GM19468 (cell line): ENCODE measurements around the gene ALK.

Experiments used
- ATAC-seq: cut with Tn5 transposase; IDR thresholded peaks from one replicate; pipeline ENCODE4 v1.9.1; 2021; ENCODE audit warnings: mild to moderate bottlenecking, moderate library complexity, moderate number of reproducible peaks; ENCODE audit not compliant: unreplicated experiment; ENCODE audit errors: extremely low read depth

ALK gene

DNA sequence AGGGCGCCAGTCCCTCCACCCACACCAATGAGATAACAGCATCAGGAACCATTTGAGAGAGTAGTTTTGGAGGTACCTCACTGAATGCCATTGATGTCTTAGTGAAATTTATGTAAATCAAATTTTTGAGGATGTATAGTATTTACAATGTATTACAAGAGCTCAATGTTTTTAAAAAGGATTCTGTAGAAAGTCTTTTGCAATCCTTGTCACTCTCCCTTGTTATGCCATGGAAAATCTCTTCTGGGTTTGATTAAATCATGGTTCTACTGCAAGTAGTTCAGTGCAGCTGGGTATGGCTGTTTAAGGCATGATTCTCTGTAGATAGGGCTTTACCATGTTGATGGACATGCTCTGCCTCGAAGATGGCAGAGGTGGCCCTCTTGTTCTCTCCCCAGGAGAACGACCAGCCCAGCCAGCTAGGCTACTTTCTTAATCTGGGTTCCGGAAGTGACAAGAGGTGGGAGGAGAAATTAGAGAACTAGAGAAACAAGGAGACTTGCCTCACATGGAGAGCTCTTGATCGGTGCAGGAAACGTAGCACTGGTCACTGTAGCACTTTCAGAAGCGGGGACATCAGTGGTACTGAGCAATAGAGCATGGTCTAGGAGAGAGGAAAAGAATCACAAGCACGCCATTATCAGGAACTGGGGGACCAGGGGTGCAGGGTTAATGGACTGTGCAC lies 603.4 kb downstream of the ALK start:
- ATAC-seq, result no peak

DNA sequence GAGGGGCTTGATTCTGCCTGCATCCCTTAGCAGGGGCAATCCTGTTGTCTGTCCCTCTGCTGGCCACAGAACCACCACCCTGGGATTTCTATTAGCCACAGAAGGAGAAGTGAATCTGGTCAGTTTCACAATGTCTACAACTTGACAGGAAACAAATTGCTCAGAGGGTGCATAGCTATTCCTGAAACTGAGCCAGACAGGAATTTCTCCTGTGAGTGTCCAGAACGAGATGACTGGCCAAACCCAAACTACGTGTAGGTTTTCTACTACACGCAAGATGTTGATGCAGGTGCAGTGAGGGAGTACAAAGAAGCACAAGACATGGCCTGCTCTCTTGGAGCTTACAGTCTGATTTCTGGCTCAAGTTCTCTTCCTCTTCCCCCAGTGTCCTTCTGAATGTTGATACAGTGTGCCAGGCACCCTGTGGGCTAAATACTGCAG lies 604.3 kb downstream of the ALK start:
- ATAC-seq, result no peak

DNA sequence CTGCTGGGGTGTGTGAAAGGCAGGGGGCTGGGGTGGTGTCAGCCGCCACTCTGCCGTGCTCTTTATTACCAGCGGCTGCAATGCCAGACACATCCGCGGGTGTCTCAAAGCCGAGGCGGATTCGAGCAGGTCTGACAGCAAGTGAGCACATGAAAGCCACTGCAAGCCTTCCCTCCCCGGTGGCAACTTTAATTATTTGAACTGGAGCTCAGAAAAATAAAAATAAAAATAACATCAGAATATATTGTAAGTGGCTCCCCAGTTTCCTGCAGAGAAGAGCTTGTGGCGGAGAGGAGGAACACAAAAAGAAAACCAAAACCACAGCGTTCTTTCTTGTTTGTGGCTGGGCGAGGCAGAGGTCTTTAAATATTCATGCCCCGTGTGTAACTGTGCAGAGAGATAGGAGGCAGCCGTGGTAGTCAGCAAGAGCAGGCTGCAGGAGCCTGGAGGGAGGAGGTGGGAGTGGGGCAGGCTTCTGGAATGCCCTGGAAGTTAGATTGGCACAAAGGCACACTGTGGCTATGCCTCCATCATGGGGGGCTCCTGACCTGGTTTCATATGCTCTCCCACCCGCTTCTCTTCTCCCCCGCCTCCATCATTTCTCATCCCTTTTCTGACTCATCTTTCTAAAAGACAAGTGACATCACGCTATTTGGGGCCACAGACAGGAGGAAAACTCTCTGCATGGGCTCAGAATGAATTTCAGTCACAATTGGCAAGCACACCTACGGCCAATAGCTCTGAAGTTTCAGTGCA lies 606.4 kb downstream of the ALK start:
- peak; percentile 40 for ATAC-seq

DNA sequence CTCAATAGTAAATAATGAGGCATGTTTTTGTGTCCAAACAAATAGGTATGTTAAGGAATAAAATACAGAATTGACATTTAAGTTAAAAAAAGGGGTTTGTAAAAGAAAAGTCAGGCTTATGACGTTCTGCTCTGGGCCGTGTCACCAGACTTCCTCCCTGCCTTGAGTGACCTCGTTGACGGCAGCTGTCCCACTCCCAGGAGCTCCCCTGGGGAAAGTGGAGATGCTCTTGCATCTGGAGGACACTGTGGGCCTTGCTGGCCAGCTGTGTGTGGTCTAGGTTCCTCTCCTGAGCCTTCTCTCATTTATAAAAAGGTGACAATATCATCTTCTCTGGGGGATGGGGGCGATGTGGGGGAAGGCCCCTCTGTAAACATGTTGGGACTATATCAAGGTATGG lies 609.9 kb downstream of the ALK start:
- ATAC-seq, result no peak

DNA sequence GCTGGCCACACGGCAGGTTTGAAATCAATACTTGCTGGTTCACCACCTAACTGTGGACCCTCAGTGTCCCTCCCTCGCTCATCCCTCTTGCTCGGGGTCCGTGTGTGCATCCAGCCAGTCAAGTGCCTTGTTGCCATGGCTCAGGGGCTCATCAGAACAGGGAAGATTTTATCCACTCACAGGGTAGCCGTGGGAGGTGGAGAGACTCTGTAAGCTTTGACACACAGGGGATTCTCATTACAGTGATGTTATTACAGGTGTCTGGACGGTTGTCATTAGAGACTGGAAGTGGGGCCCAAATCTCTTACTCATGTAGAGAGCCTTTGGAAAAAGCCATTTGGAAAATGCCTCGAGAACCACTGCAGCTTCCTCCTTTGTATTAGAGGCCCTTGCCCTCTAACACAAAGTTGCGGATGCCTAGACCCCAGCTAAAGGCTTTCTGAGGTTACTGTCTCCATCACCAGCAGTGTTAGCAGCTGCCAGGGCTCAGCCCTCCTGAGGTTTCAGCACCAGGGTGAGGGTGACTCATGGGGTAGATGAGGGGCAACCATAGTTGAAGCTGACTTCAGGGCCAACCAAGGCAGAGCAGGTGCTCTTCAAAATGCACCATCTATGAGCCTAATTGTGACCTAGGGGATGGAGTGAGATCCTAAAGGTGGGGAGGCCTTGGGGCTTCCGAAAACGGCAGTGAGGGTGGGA lies 610.6 kb downstream of the ALK start:
- no peak for ATAC-seq

DNA sequence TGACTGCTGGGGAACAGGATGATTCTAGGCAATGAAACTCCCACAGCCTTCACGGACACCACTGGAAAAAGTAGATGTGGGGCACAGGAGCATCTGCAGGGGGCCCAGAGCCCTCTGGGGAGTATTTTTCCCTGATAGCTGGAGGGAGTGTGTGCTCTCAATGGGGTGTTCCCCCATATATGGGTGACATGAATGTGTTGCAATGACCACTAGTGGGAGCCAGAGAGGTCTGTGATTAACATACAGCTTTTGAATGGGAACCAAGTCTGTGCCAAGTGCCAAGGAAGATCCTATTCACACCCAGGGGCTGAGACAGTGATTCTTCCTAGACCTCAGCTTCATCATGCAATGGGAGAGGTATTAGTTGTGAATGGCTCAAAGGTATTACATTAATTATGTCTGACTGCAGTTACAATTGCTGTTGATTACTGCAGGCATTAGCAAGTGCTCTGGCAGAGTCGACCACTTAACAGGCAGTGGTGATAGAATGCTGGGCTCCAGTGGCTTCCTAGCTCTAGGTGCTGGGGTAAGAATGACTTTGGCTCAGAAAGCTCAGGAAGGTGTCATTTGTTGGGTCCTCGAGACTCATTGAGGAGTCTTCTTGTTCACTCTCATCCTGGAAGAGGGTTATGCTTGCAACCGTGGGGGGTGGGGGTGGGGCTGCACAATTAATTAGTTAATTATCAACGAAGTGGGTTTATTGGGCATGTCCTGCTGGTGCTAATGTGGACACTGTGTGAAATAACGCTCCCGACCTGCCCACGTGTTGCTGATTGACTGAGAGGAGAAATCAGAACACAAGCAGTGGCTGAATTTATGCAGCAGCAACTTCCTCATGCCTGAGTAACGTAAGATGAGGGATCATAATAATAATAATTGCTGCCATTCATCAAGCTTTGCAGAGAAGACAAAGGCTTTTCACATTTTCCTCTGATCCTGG lies 612.0 kb downstream of the ALK start:
- ATAC-seq, result no peak

DNA sequence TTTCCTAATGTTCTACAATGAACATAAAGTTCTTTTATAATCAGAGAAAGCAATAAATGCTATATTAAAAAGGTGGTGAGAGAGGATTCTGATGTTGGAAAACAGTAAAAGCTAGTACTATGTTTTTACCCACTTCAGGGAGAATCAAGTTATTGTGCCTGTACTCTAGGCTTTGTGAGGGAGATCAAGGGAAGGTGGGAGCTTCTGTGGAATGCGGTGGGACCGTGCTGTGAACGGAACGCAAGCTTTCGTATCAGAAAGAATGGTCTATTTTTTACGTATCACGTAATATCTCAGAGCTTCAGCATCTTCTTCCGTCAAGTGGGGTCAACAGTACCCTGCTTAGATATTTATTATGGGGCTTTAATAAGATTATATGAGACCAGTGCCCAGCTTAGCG lies 613.0 kb downstream of the ALK start:
- no peak for ATAC-seq

DNA sequence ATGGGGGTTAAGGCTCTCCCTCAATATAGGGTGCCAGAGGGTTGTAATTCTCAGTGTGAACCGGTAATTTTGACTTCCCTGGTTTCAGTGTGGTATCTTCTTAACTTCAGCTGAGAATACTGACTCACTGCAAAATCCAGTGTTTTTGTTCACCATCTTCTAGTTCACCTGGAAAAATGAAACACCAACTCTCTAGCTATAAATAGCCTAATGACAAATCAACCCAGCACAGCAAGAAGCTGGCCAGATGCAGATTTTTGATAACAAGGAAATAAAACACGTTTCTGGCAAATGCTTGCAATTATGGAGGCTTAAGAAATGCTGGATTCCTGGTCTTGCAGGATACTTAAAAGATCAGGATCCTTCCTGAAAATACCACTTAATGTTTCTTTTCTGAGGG lies 613.9 kb downstream of the ALK start:
- ATAC-seq, result no peak

DNA sequence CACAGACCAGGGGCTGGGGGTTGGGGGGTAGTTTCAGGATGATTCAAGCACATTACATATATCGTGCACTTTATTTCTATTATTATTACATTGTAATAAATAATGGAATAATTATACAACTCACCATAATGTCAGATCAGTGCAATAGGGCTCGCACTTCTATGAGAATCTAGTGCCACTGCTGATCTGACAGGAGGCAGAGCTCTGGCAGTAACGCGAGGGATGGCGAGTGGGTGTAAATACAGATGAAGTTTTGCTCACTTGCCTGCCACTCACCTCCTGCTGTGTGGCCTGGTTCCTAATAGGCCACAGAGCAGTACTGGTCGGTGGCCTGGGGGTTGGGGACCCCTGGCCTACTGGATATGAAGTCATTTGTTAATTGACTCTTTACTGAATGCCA lies 615.6 kb downstream of the ALK start:
- no peak for ATAC-seq

DNA sequence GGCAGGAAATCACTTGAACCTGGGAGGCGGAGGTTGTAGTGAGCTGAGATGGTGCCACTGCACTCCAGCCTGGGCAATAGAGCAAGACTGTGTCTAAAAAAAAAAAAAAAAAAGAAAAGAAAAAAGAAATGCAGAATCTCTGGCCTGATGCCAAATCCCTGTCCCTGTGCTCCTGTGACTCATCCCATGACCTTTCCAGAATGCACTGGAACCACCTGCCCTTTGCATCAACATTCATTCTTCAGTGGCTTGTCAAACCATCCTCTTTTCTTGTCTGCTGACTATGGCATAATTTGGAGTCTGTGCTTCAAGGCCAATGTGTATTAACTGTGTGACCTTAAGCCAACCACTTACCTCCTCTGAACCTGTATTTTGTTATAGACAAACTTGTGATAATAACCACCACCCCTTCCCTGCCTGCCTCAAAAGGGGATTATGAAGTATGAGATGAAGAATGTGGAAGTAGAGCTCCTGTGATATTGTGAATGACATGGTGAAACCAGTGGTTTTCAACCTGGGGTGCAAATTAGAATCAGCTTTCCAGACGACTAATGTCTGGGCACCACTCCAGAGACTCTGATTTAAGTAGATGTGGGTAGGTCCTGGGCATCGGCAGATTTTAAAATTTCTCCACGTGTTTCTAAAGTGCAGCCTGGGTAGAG lies 616.9 kb downstream of the ALK start:
- ATAC-seq, result no peak

DNA sequence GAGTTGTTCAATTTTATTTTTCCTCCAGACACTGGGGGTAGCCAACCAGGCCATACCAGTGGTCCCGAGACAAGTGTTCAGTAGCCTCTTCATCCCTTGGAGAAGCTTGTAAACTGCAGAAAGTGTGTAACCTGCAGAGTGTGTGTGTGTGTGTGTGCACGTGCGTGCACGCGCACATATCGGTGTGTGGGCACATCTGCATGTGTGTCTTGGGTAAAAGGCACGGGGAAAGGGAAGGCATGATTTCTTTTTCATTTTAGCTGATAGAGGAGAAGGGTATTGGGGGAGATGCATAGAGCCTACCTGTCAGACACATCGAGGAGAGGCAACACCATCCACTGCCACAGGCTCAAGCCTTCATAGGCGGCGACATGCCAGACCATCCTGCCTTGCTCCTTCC lies 624.8 kb downstream of the ALK start:
- no peak for ATAC-seq

DNA sequence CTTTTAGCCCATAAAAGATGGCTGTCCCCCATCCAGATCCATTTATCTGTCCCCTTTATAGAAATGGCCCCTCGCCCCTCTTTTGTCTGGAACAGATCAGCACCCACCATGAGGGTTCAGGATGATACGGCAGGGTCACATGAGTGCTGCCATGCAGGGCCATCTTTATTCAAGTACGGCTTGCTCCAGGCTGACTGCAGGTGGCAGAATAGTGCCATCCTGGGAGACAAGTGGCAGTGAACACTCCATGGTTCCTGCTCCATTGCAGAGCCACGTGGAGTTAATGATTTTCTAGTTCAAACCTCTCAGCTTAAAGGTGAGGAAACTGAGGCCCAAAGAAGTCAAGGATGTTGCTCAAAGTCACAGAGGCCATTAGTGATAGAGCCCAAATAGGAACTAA lies 625.5 kb downstream of the ALK start:
- ATAC-seq, result no peak

DNA sequence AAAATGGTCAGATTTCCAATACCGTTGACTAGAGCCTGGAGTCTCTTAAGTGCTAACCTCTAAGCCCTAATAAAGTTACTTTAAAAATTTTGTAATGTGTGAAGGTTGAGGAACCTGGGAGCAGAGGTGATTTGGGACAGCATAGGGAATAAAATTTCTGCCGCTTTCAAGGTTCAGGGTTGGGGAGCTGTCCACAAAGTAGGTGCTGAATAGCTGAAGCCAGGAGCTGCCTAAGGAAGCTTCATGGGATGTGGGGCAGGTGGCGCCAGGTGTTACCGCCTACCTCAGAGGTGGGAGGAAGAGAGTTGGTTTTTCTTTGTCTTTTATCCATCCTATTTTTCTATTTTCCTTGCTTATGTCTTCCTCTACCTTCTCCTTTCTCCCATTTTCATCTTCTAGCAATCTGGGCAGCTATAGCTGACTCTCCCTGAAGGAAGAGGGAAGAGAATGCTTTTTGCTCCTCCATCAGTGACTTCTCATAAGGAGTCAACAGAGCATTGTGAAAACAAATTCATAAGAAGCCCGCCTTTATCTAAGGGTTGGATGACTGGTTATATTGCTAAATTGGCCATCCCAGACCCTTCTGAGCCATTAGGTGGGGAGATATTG lies 627.5 kb downstream of the ALK start:
- no peak for ATAC-seq

DNA sequence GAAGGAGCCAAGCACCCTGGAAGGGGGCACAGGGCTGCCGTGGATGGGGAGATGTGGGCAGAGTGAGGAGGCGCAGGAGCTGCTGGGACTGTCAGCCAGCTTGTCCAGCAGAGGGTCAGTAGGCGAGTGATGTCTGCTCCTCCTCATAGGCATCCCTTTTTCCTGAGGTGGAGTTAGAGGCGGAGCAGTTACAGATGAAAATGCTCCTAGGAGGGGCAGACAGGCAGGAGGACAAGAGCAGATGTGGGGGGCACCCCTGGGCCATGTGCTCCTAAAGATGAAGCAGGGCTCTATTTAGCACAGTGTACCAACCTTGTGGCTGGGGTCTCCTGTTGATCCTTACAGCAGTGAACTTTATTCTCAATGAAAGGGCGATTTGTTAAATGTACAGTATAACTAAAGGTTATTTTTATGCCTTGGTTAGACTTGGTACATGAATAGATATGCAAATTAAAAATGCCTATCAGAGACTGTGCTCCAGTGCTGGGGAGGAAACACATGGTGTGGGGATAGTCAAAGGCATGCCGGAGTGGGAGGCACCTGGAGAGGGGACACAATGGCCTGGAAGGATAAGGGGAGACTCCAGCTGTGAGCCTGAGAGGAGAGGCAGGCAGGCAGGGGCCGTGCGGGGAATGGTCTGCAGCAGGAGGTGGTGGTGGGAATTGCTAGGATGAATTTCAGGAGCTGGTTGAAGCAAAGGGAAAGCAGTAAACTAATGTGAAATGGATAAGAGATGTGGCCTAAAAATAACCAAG lies 630.9 kb downstream of the ALK start:
- ATAC-seq, result no peak

DNA sequence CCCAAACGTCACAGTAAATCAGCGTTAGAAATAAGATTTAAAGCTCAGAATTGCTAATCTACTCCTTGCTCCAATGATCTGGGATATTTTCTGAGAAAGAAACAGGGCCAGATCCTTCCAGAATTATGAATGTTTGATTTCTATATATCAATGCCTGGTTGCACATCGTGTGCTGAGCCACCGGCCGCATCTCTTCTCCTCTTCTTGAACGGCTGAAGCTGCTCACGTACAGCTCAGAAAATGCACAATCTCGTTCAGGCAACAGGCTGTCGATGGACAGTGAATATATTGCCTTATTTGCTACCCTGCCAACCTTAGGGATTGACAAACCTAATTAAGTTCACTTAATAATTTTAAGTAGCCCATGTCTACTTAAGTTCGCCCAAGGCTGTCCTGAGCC lies 636.7 kb downstream of the ALK start:
- no peak for ATAC-seq

DNA sequence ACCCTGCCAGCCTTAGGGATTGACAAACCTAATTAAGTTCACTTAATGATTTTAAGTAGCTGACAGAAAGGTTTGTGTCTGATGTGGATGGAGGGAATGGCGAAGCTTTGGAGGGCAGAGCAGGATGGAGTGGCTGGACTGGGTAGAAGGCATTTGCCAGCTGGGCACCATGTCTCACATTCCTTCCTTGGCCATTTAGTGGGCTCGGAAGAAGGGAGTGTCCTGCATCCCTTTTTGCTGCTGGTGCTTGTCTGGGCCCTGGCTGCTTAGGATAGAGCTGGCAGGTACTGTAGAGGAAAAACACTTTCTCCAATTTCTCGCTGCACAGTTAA lies 639.5 kb downstream of the ALK start:
- ATAC-seq, result no peak

DNA sequence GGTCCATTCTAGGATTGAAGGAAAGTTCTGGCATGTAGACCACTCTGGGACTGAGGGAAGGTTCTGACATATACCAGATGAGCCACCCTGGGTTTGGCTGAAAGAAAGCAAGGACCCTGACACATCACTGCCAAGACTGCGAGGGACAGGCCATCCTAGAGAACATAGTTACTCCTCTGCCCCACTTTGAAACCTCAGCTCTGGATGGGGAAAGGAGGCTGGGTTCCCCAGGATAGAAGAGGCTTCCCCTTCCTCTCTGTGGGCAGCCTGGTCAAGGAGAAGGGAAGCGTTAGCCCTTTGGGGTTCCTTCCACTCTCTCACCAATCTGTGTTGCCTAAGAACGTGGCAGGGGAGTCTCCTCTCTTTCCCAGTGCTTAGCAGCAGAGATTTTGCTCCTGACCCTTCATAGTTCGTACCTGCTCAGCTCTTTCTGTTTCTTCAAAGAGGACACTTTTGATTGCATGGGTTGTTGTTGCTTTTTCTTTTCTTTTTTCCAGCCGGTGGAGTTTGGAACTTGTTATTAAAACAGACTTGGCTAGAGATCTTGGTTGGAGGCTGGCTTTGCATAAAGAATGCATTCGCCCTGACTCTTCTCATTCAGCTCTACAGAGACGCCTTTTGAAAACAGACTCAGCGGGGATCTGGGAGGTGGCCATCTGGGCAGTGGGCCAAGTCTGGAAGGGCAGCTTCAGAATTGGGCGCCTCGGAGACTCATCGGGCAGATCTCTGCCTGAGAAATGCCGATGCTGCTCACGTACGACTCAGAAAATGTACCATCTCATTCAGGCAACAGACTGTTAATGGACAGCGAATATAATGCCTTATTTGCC lies 640.1 kb downstream of the ALK start:
- no peak for ATAC-seq

DNA sequence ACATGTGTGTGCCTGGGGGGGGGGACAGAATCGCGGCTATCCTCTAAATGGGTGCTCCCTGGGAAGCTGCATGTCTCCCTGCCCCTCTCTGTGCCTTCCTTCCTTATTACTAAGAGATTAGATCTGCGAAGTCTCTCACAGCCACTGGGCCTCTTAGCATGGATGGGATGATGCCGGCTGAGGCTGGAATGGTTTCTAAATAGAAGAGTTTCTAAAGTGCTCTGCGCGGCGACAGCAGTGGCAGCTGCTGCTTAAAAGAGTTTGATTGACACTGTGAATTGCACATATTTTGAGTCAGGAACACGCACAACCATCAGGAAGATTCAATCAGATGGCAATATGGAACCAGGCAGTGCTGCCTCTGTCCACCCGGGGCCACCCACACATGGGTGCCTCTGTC lies 642.4 kb downstream of the ALK start:
- ATAC-seq, result no peak
